Motor neuron (in vitro differentiated cells): Measurements from ENCODE around the gene NHS. TPM values are rescaled to one million over a fixed set of nuclear protein-coding genes. Genes with fewer than 3 reads are reported as not detected.
A peak's percentile ranks its signal among the peaks of the same experiment; 100 is the strongest.

Source experiments
- ATAC-seq, 8 experiments: fragments of 200-7000 bp; cut with Tn5 transposase; replicated peaks in 6 of 8; 2 replicates each; pipeline ENCODE4 v1.8.0; 2021; ENCODE audit warnings: mild to moderate bottlenecking in 8 of 8, moderate library complexity in 8 of 8
- H3K27ac ChIP-seq, 2 donors: fragments of 250-450 bp; sonication (Bioruptor Pico); 2 replicates each; pipeline ENCODE4 v1.9.0; 2021; ENCODE audit warnings: antibody characterized with exemption in 2 of 2, mild to moderate bottlenecking in 2 of 2, moderate library complexity in 1 of 2
- H3K4me1 ChIP-seq, 2 donors: fragments of 250-450 bp; sonication (Bioruptor Pico); replicated peaks in 1 of 2; 2 replicates each; pipeline ENCODE4 v1.6.1; 2021; ENCODE audit warnings: antibody characterized with exemption in 2 of 2, mild to moderate bottlenecking in 2 of 2, moderate library complexity in 1 of 2
- H3K4me3 ChIP-seq, 5 donors: fragments of 250-450 bp; sonication (Bioruptor Pico); 2 replicates each; pipeline ENCODE4 v1.9.0; 2021; ENCODE audit warnings: antibody characterized with exemption in 5 of 5, mild to moderate bottlenecking in 5 of 5, moderate library complexity in 4 of 5
- WGBS, 10 experiments: fragments of 450-650 bp; shearing (Covaris generic); methylation state at CpG; one replicate each; pipeline ENCODE4 v1.0.0; 2022; 5-methylcytosine and 5-hydroxymethylcytosine counted together
- in situ Hi-C, 9 experiments: fragments of 400-800 bp; cut with MboI; loops; one replicate each; pipeline ENCODE4 v1.15.0; 2021; ENCODE audit warnings: low sequenced_read_pairs in 9 of 9, low pct_unique_long_range_greater_than_20kb in 2 of 9; ENCODE audit not compliant: unreplicated experiment in 9 of 9
- total RNA-seq, 8 experiments: library from RNA; unstranded; fragments of 300-600 nt; gene quantifications; 2 replicates each; pipeline versions ENCODE4 v1.2.3 to v1.2.4, GENCODE V29; 2022

The NHS gene
- total RNA-seq, 8 experiments from 2014 or later = 0.21 to 19.5 (median 7.0) TPM

- Histone ChIP-seq H3K4me1 (peaks cover 8 to 10% of the 10 kb centered on the region in 2 donors), H3K4me3 (no peak overlapping the region), H3K27ac (no peak overlapping the region)
- in situ Hi-C loops = no loop called here
- no peak for ATAC-seq
Measured at GRCh38 chrX:17602245-17602644, 227.2 kb downstream of the NHS start.

GRCh38 chrX:17603196-17603595 is 228.2 kb downstream of the NHS start:
- Histone ChIP-seq H3K27ac (no peak overlapping the region), H3K4me1 (peaks cover 8 to 10% of the 10 kb centered on the region in 2 donors), H3K4me3 (no peak overlapping the region)
- 13 to 100% (median 69%) methylated on average over 1 to 3 of the region's 3 CpGs; no CpG with 5 or more reads in 4 of the 10 experiments for WGBS, 10 experiments
- ATAC-seq = no peak
- in situ Hi-C loops = no loop called here

- in situ Hi-C loops = no loop called here
Measured at GRCh38 chrX:17605676-17606075, 230.7 kb downstream of the NHS start.

GRCh38 chrX:17606231-17606630 is 231.2 kb downstream of the NHS start:
- Histone ChIP-seq H3K4me3 (no peak overlapping the region), H3K27ac (no peak overlapping the region), H3K4me1 (peaks cover 8 to 10% of the 10 kb centered on the region in 2 donors)
- 0 to 59% (median 4%) methylated on average over 1 to 4 of the region's 4 CpGs; no CpG with 5 or more reads in 7 of the 10 experiments for WGBS, 10 experiments
- in situ Hi-C loops = no loop called here
- ATAC-seq = no peak

More at GRCh38 chrX:17605676-17606075, 230.7 kb downstream of the NHS start:
- ATAC-seq = peak in 1 of 8 experiments; percentile 24
- WGBS, 10 experiments = 0 to 67% (median 33%) methylated on average over 1 to 2 of the region's 3 CpGs; no CpG with 5 or more reads in 7 of the 10 experiments
- Histone ChIP-seq H3K4me1 (peaks cover 8 to 10% of the 10 kb centered on the region in 2 donors), H3K4me3 (no peak overlapping the region), H3K27ac (no peak overlapping the region)

GRCh38 chrX:17608888-17609287 is 233.9 kb downstream of the NHS start:
- in situ Hi-C loops = no loop called here
- WGBS, 10 experiments = 36 to 83% (median 80%) methylated on average over 1 to 2 of the region's 2 CpGs; no CpG with 5 or more reads in 7 of the 10 experiments
- peaks cover 8 to 10% of the 10 kb centered on the region in 2 donors for H3K4me1 ChIP-seq
- no peak for ATAC-seq
- no peak overlapping the region for H3K4me3 ChIP-seq
- H3K27ac ChIP-seq = no peak overlapping the region

GRCh38 chrX:17610788-17611187 is 235.8 kb downstream of the NHS start:
- ATAC-seq = no peak
- in situ Hi-C loops = no loop called here
- 34 to 100% (median 80%) methylated on average over 1 to 4 of the region's 5 CpGs; no CpG with 5 or more reads in 5 of the 10 experiments for WGBS, 10 experiments
- Histone ChIP-seq H3K27ac (no peak overlapping the region), H3K4me3 (no peak overlapping the region), H3K4me1 (peaks cover 2 to 5% of the 10 kb centered on the region in 2 donors)

- WGBS, 10 experiments = 46% methylated on average over 4 of the region's 5 CpGs; no CpG with 5 or more reads in 9 of the 10 experiments
- H3K27ac ChIP-seq = no peak overlapping the region
- in situ Hi-C loops = no loop called here
- H3K4me3 ChIP-seq = no peak overlapping the region
- ATAC-seq = peak in 3 of 8 experiments; percentile 79 to 99 (median 99)
- peaks cover 0 to 3% of the 10 kb centered on the region in 2 donors for H3K4me1 ChIP-seq
Measured at GRCh38 chrX:17613979-17614588, 239.1 kb downstream of the NHS start.

GRCh38 chrX:17616936-17617335 is 241.9 kb downstream of the NHS start:
- H3K4me1 ChIP-seq = peaks cover 0 to 3% of the 10 kb centered on the region in 2 donors
- H3K4me3 ChIP-seq = no peak overlapping the region
- H3K27ac ChIP-seq = no peak overlapping the region
- WGBS, 10 experiments = 0 to 100% (median 33%) methylated on average over 1 to 9 of the region's 9 CpGs; no CpG with 5 or more reads in 5 of the 10 experiments
- in situ Hi-C loops = no loop called here
- peak in 1 of 8 experiments; percentile 8 for ATAC-seq

- ATAC-seq = no peak
- in situ Hi-C loops = no loop called here
- Histone ChIP-seq H3K27ac (no peak overlapping the region), H3K4me1 (peaks cover 0 to 3% of the 10 kb centered on the region in 2 donors), H3K4me3 (no peak overlapping the region)
- 17 to 57% methylated on average over 3 of the region's 3 CpGs; no CpG with 5 or more reads in 8 of the 10 experiments for WGBS, 10 experiments
Measured at GRCh38 chrX:17617806-17618205, 242.8 kb downstream of the NHS start.

GRCh38 chrX:17621566-17622270 is 246.7 kb downstream of the NHS start:
- Histone ChIP-seq H3K4me3 (no peak overlapping the region), H3K4me1 (peaks cover 0 to 3% of the 10 kb centered on the region in 2 donors), H3K27ac (no peak overlapping the region)
- in situ Hi-C loops = no loop called here
- peak in 1 of 8 experiments; percentile 52 for ATAC-seq
- WGBS, 10 experiments = 30 to 100% (median 64%) methylated on average over 1 to 3 of the region's 4 CpGs; no CpG with 5 or more reads in 4 of the 10 experiments

- Histone ChIP-seq H3K27ac (no peak overlapping the region), H3K4me3 (no peak overlapping the region), H3K4me1 (peaks cover 0 to 3% of the 10 kb centered on the region in 2 donors)
- in situ Hi-C loops = no loop called here
- WGBS, 10 experiments = 23 to 100% methylated on average over 1 to 3 of the region's 3 CpGs; no CpG with 5 or more reads in 8 of the 10 experiments
- ATAC-seq = no peak
Measured at GRCh38 chrX:17622331-17622730, 247.3 kb downstream of the NHS start.

- 36 to 100% (median 80%) methylated on average over 1 to 3 of the region's 3 CpGs; no CpG with 5 or more reads in 7 of the 10 experiments for WGBS, 10 experiments
- in situ Hi-C loops = no loop called here
- no peak overlapping the region for H3K27ac ChIP-seq
- no peak for ATAC-seq
- no peak overlapping the region for H3K4me3 ChIP-seq
- H3K4me1 ChIP-seq = no peaks in the 10 kb centered on the region
Measured at GRCh38 chrX:17623750-17624149, 248.8 kb downstream of the NHS start.

- no peak overlapping the region for H3K4me3 ChIP-seq
- 50 to 60% methylated on average over 1 of the region's 1 CpG; no CpG with 5 or more reads in 8 of the 10 experiments for WGBS, 10 experiments
- H3K27ac ChIP-seq = no peak overlapping the region
- in situ Hi-C loops = no loop called here
- H3K4me1 ChIP-seq = no peaks in the 10 kb centered on the region
- no peak for ATAC-seq
Measured at GRCh38 chrX:17627026-17627425, 252.0 kb downstream of the NHS start.
